ENCODE results near the gene COL4A1. TPM values are rescaled to one million over a fixed set of nuclear protein-coding genes. Genes with fewer than 3 reads are reported as not detected.

Gene COL4A1
- total RNA-seq, 3 donors from 2014 or later = 118 to 1,008 (median 370) TPM

GRCh38 chr13:110294622-110295021, 12.3 kb downstream of the COL4A1 start:
- no peaks in the 10 kb centered on the region for H3K4me1 ChIP-seq
- DNase-seq (ENCODE audit: low spot score in 2 of 2) = no peak
- TF ChIP-seq POLR2AphosphoS5 (IDR thresholded peaks at IDR 0.05) = no peak
- TF ChIP-seq POLR2A (IDR thresholded peaks at IDR 0.05) = no peak
- no peak for TF ChIP-seq CTCF (IDR thresholded peaks at IDR 0.05)
- no peak overlapping the region for H3K4me3 ChIP-seq
- H3K27me3 ChIP-seq = no peaks in the 10 kb centered on the region
- H3K27ac ChIP-seq = no peak overlapping the region
- no peaks in the 10 kb centered on the region for H3K36me3 ChIP-seq
- intact Hi-C loops (cut with DNase I; ENCODE audit: low total_unique reads) = no loop called here
- no peaks in the 10 kb centered on the region for H3K9me3 ChIP-seq

DNA sequence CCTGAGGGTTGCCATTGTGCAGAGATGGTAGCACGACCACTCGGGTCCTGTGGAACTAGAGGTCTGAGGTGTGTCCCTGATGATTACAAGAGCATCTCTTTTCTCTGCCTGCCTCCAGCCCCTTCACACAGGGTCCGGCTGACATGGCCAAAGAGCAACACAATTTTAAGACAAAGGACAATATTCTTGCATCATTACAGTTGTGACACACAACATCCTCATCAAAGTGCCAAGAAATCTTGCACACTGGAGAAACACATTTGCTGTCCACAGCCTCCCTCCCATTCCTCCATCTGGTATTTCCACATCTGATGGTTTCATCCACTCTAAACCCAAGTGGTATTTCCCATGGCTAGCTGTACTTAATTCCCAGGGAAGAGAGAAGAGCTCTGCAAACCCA, 12.8 kb downstream of the COL4A1 start:
- H3K36me3 ChIP-seq = no peaks in the 10 kb centered on the region
- intact Hi-C loops (cut with DNase I; ENCODE audit: low total_unique reads) = no loop called here
- no peak for DNase-seq (ENCODE audit: low spot score in 2 of 2)
- no peak overlapping the region for H3K4me3 ChIP-seq
- H3K9me3 ChIP-seq = no peaks in the 10 kb centered on the region
- no peaks in the 10 kb centered on the region for H3K4me1 ChIP-seq
- H3K27ac ChIP-seq = peak overlapping the region in 1 of 2 donors; percentile 32
- TF ChIP-seq POLR2A (IDR thresholded peaks at IDR 0.05) (no peak), CTCF (IDR thresholded peaks at IDR 0.05) (no peak), POLR2AphosphoS5 (IDR thresholded peaks at IDR 0.05) (peak in 1 of 3 donors; percentile 84)
- H3K27me3 ChIP-seq = no peaks in the 10 kb centered on the region

GRCh38 chr13:110293649-110294048, 13.3 kb downstream of the COL4A1 start:
- no peak for DNase-seq (ENCODE audit: low spot score in 2 of 2)
- TF ChIP-seq POLR2A (IDR thresholded peaks at IDR 0.05) = no peak
- TF ChIP-seq CTCF (IDR thresholded peaks at IDR 0.05) = no peak
- no peak for TF ChIP-seq POLR2AphosphoS5 (IDR thresholded peaks at IDR 0.05)
- no peak overlapping the region for H3K4me3 ChIP-seq
- intact Hi-C loops (cut with DNase I; ENCODE audit: low total_unique reads) = no loop called here
- H3K27me3 ChIP-seq = no peaks in the 10 kb centered on the region
- H3K4me1 ChIP-seq = no peaks in the 10 kb centered on the region
- no peaks in the 10 kb centered on the region for H3K36me3 ChIP-seq
- H3K9me3 ChIP-seq = no peaks in the 10 kb centered on the region
- H3K27ac ChIP-seq = peak overlapping the region in 1 of 2 donors; percentile 32

GRCh38 chr13:110293037-110293436, 13.9 kb downstream of the COL4A1 start:
- no peak overlapping the region for H3K4me3 ChIP-seq
- no peak overlapping the region for H3K27ac ChIP-seq
- H3K36me3 ChIP-seq = no peaks in the 10 kb centered on the region
- DNase-seq (ENCODE audit: low spot score in 2 of 2) = no peak
- H3K4me1 ChIP-seq = no peaks in the 10 kb centered on the region
- TF ChIP-seq CTCF (IDR thresholded peaks at IDR 0.05) = no peak
- no peak for TF ChIP-seq POLR2A (IDR thresholded peaks at IDR 0.05)
- TF ChIP-seq POLR2AphosphoS5 (IDR thresholded peaks at IDR 0.05) = no peak
- intact Hi-C loops (cut with DNase I; ENCODE audit: low total_unique reads) = no loop called here
- no peaks in the 10 kb centered on the region for H3K27me3 ChIP-seq
- no peaks in the 10 kb centered on the region for H3K9me3 ChIP-seq

DNA sequence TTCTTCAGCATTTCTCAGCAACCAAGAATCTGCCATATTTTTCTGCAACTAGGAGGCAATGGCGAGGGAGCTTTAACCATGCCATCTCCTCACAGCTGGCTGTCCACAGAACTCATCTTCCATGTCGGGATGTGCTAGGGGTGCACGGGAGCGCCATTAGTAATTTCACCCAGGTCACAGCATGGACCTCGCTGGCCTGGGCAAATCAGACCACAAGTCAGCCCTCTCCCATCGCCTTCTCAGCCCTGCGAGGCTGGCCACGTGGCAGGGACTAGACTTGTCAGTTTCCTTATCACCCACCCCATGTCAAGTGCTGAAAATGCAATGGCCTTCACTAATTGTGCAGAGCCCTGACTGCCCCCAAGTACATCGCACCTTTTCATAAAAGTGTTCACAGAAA, 15.7 kb downstream of the COL4A1 start:
- no peak for DNase-seq (ENCODE audit: low spot score in 2 of 2)
- TF ChIP-seq POLR2A (IDR thresholded peaks at IDR 0.05) (no peak), CTCF (IDR thresholded peaks at IDR 0.05) (no peak)
- Histone ChIP-seq H3K9me3 (no peaks in the 10 kb centered on the region), H3K36me3 (no peaks in the 10 kb centered on the region), H3K27ac (no peak overlapping the region), H3K4me3 (no peak overlapping the region), H3K27me3 (no peaks in the 10 kb centered on the region), H3K4me1 (no peaks in the 10 kb centered on the region)
- intact Hi-C loops (cut with DNase I; ENCODE audit: low total_unique reads) = no loop called here
